CD1c-positive myeloid dendritic cell (primary cell): Measurements from ENCODE around the gene TRAF7.

ENCODE experiments used
- DNase-seq: peaks from one replicate; pipeline ENCODE4 v3.0.0-alpha.2; 2016; ENCODE audit errors: extremely low spot score

The TRAF7 gene

GRCh38 chr16:2181952-2182351, 26.4 kb downstream of the TRAF7 start:
- DNase-seq: no peak

GRCh38 chr16:2183671-2184070, 28.1 kb downstream of the TRAF7 start:
- DNase-seq: no peak

GRCh38 chr16:2184346-2184745, 28.8 kb downstream of the TRAF7 start:
- no peak for DNase-seq

GRCh38 chr16:2184962-2185361, 29.4 kb downstream of the TRAF7 start:
- no peak for DNase-seq

GRCh38 chr16:2186064-2186463, 30.5 kb downstream of the TRAF7 start:
- DNase-seq: no peak

- no peak for DNase-seq
Observed at GRCh38 chr16:2186505-2186904, 30.9 kb downstream of the TRAF7 start.

GRCh38 chr16:2187212-2187611, 31.6 kb downstream of the TRAF7 start:
- DNase-seq: no peak

- DNase-seq: no peak
Observed at GRCh38 chr16:2188395-2188794, 32.8 kb downstream of the TRAF7 start.

- DNase-seq: no peak
Observed at GRCh38 chr16:2189252-2189893, 33.8 kb downstream of the TRAF7 start.

GRCh38 chr16:2190002-2190658, 34.5 kb downstream of the TRAF7 start:
- no peak for DNase-seq

GRCh38 chr16:2190659-2191445, 35.3 kb downstream of the TRAF7 start:
- DNase-seq: no peak

- no peak for DNase-seq
Observed at GRCh38 chr16:2191446-2191706, 35.8 kb downstream of the TRAF7 start.

GRCh38 chr16:2194166-2194834, 38.7 kb downstream of the TRAF7 start:
- no peak for DNase-seq

- peak; percentile 38 for DNase-seq
Observed at GRCh38 chr16:2194852-2195321, 39.3 kb downstream of the TRAF7 start.

- DNase-seq: no peak
Observed at GRCh38 chr16:2195322-2196161, 40.0 kb downstream of the TRAF7 start.

GRCh38 chr16:2196162-2196980, 40.8 kb downstream of the TRAF7 start, which contains the start of gene CASKIN1:
TSS of gene CASKIN1 (minus strand) at chr16:2196605. CDS start at chr16:2196432, 173 bp downstream.
- peak; percentile 58 for DNase-seq

GRCh38 chr16:2196981-2197511, 41.5 kb downstream of the TRAF7 start:
- DNase-seq: no peak

GRCh38 chr16:2197765-2198164, 42.2 kb downstream of the TRAF7 start:
- no peak for DNase-seq

GRCh38 chr16:2198283-2198682, 42.7 kb downstream of the TRAF7 start:
- no peak for DNase-seq

GRCh38 chr16:2199095-2199494, 43.5 kb downstream of the TRAF7 start:
- DNase-seq: no peak
